H1 (cell line): Measurements from ENCODE around the gene ARHGAP32.

Experiments used
- CHD2 ChIP-seq: IDR thresholded peaks from 2 replicates; pipeline ENCODE4 v1.6.1; 2012; ENCODE audit warnings: low read length, improper control_type of control experiment
- TF ChIP-seq, protein P1 (sequence below), 3 experiments: IDR thresholded peaks; 1 replicate in 2 of 3; 2 replicates in 1 of 3; pipeline versions ENCODE4 v1.5.1 to v1.6.1; 2011; ENCODE audit warnings: low read length in 3 of 3, mild to moderate bottlenecking in 3 of 3, inconsistent platforms in 2 of 3, low read depth in 1 of 3, moderate library complexity in 1 of 3; ENCODE audit not compliant: insufficient read depth in 1 of 3; ENCODE audit errors: control extremely low read depth in 1 of 3
- TF ChIP-seq, protein P2 (sequence below): IDR thresholded peaks from 2 replicates; pipeline ENCODE4 v1.6.1; 2012; ENCODE audit warnings: inconsistent platforms

DNA sequence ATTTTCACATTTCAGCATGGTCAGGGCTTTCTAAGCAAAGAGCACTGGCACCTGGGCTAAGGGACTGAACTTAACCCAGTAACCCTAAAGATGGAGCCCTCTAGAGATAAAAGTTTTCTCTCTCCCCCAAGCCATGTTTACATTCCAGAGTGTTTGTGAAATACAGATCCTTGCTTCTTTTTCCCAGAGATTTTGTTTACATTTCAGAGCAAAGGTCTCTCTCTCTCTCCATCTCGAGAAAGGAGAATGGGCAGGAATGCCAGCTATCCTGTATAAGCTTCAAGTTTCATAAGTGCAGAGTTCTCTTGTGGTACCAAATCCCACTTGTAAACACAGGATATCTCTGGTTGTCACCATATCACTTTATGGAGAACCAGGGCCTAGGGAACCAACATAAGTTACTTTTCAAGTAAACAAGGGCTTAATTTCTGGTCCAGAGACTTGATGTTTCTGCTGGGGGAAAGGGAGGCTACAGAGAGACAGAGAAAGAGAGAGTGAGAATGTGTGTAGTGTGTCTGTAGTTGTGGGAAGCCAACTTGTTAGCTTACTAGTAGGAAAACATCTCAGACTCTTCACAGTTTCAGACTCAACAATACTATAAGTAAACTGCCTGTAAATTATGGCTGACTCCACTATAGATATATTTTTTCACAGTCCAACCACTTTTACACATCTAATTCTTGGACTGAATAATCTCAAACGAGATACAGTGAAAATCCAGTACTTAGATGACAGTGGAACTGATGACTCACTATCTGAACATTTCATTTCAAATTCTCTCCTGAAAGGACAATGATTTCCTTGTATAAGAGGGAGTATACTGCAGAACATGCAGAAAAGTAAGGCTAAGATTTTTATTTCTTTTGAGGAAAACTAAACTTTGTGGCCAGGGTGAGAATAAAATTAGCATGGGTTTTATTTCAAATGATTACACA, 76.2 kb downstream of the ARHGAP32 start:
- TF ChIP-seq, protein P1, sequence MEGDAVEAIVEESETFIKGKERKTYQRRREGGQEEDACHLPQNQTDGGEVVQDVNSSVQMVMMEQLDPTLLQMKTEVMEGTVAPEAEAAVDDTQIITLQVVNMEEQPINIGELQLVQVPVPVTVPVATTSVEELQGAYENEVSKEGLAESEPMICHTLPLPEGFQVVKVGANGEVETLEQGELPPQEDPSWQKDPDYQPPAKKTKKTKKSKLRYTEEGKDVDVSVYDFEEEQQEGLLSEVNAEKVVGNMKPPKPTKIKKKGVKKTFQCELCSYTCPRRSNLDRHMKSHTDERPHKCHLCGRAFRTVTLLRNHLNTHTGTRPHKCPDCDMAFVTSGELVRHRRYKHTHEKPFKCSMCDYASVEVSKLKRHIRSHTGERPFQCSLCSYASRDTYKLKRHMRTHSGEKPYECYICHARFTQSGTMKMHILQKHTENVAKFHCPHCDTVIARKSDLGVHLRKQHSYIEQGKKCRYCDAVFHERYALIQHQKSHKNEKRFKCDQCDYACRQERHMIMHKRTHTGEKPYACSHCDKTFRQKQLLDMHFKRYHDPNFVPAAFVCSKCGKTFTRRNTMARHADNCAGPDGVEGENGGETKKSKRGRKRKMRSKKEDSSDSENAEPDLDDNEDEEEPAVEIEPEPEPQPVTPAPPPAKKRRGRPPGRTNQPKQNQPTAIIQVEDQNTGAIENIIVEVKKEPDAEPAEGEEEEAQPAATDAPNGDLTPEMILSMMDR (IDR thresholded peaks at IDR 0.05; ENCODE audit: control extremely low read depth in 1 of 3, insufficient read depth in 1 of 3, low read depth in 1 of 3, low read length in 3 of 3) = no peak
- TF ChIP-seq, protein P2, sequence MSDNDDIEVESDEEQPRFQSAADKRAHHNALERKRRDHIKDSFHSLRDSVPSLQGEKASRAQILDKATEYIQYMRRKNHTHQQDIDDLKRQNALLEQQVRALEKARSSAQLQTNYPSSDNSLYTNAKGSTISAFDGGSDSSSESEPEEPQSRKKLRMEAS = no peak
- TF ChIP-seq CHD2 = no peak
